Panc1 (cell line): ENCODE results near the gene MTARC2. TPM values are rescaled to one million over a fixed set of nuclear protein-coding genes. Genes with fewer than 3 reads are reported as not detected.

ENCODE experiments used
- ATAC-seq: fragments of 200-7000 bp; cut with Tn5 transposase; 2 replicates; pipeline ENCODE4 v1.9.1; 2020; ENCODE audit warnings: mild to moderate bottlenecking, moderate library complexity
- BruUV-seq: library from RNA; stranded (reverse); fragments of 400-500 nt; replicated peaks from 2 replicates; lab custom pipeline; 2021; lab: Mats Ljungman, UMichigan
- CTCF ChIA-PET: fragments of 300-600 bp; sonication (Branson Sonifier 250); formaldehyde crosslinking; loops from one replicate; lab custom pipeline; 2022; ENCODE audit warnings: antibody characterized with exemption; lab: Charles Lee
- POLR2A ChIA-PET: fragments of 300-600 bp; sonication (Branson Sonifier 250); formaldehyde crosslinking; loops from one replicate; lab custom pipeline; 2022; ENCODE audit warnings: antibody characterized with exemption; lab: Charles Lee
- DNase-seq: peaks from one replicate; pipeline ENCODE4 v3.0.0-alpha.2; 2010; ENCODE audit warnings: low read depth, low spot score
- H3K27ac ChIP-seq: 2 replicates; pipeline ENCODE4 v1.5.1; 2011; ENCODE audit warnings: mild to moderate bottlenecking, low read length, inconsistent platforms
- H3K27me3 ChIP-seq: fragments of 200-500 bp; sonication (Bioruptor generic); 2 replicates; pipeline ENCODE4 v1.6.0; 2014; ENCODE audit warnings: low read length, inconsistent platforms; ENCODE audit not compliant: control insufficient read depth, insufficient read depth
- H3K36me3 ChIP-seq: fragments of 200-500 bp; sonication (Bioruptor generic); 2 replicates; pipeline ENCODE4 v1.5.1; 2014; ENCODE audit warnings: inconsistent platforms, mild to moderate bottlenecking, low read length, moderate library complexity; ENCODE audit not compliant: control insufficient read depth, insufficient read depth
- H3K4me1 ChIP-seq: 2 replicates; pipeline ENCODE4 v1.5.1; 2011; ENCODE audit warnings: inconsistent platforms, mild to moderate bottlenecking, low read length, moderate library complexity; ENCODE audit not compliant: control insufficient read depth, insufficient read depth
- H3K4me3 ChIP-seq, 2 experiments: 2 replicates each; pipeline ENCODE4 v1.5.1; 2011 to 2012; ENCODE audit warnings: low read depth in 2 of 2, low read length in 2 of 2, mild to moderate bottlenecking in 2 of 2, inconsistent platforms in 1 of 2, moderate library complexity in 1 of 2
- H3K9me3 ChIP-seq: fragments of 200-500 bp; sonication (Bioruptor generic); 2 replicates; pipeline ENCODE4 v1.5.1; 2014; ENCODE audit warnings: low read depth, mild to moderate bottlenecking, inconsistent platforms, low read length, moderate library complexity; ENCODE audit not compliant: control insufficient read depth, insufficient read depth
- CTCF ChIP-seq: fragments of 450-650 bp; IDR thresholded peaks from 2 replicates; pipeline ENCODE4 v1.5.1; 2017; ENCODE audit warnings: mild to moderate bottlenecking
- POLR2AphosphoS5 ChIP-seq: IDR thresholded peaks from 2 replicates; pipeline ENCODE4 v1.6.1; 2012; ENCODE audit warnings: mild to moderate bottlenecking, low read depth, low read length, moderate library complexity
- SIN3A ChIP-seq: IDR thresholded peaks from 2 replicates; pipeline ENCODE4 v1.6.1; 2012; ENCODE audit warnings: low read depth, mild to moderate bottlenecking, low read length, moderate library complexity, borderline replicate concordance; ENCODE audit not compliant: insufficient read depth
- TCF7L2 ChIP-seq: IDR thresholded peaks from 2 replicates; pipeline ENCODE4 v1.6.1; 2011; ENCODE audit warnings: mild to moderate bottlenecking, low read depth, low read length, inconsistent platforms
- in situ Hi-C: cut with HindIII; loops from 2 replicates; pipeline ENCODE4 v1.10.0; 2016; ENCODE audit warnings: low sequenced_read_pairs, low pct_unique_long_range_greater_than_20kb
- intact Hi-C: fragments of 100-400 bp; cut with micrococcal nuclease; formaldehyde crosslinking; loops from one replicate; pipeline ENCODE4 v1.10.0; 2022; ENCODE audit not compliant: unreplicated experiment
- total RNA-seq: library from RNA; stranded (reverse); gene quantifications from one replicate; pipeline ENCODE4 v1.2.1, GENCODE V29; 2021; ENCODE audit not compliant: unreplicated experiment
- TF ChIP-seq, protein P1 (sequence below), 2 experiments: IDR thresholded peaks; 2 replicates each; pipeline ENCODE4 v1.6.1; 2011 to 2012; ENCODE audit warnings: low read depth in 2 of 2, control low read depth in 1 of 2, low read length in 1 of 2, mild to moderate bottlenecking in 1 of 2, moderate library complexity in 1 of 2; ENCODE audit not compliant: insufficient read depth in 1 of 2

MTARC2 gene
- total RNA-seq, 1 experiment from 2014 or later: 10.1 TPM

DNA sequence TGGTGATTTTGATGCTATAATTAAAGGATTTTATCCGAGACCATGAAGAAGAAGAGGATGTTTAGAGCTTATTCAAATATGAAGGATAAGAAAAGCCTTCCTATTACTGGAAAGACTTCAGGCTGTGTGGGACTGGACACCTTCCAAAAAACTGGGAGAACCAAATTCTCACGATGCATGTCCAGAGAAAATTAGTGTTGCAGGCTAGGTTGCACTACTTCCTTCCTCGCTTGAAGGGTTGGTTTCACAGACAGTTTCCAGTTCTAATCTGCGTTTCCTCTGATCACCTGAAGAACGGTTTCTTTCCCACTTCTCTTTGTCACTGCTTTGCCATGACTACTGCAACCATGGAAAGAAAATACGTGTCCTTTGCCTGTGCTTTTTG lies 2.0 kb downstream of the MTARC2 start:
- Histone ChIP-seq H3K27me3 (no peaks in the 10 kb centered on the region), H3K9me3 (no peaks in the 10 kb centered on the region), H3K36me3 (no peaks in the 10 kb centered on the region; the same call in 1 of the 2 replicates), H3K4me3 (no peak overlapping the region), H3K4me1 (peaks cover 7% of the 10 kb centered on the region), H3K27ac (no peak overlapping the region)
- POLR2A ChIA-PET: no interaction called here
- no TSS peak for BruUV-seq
- DNase-seq (no peak), ATAC-seq (no peak)
- intact Hi-C loops (no loop called here), in situ Hi-C loops (no loop called here)
- CTCF ChIA-PET: no interaction called here
- TF ChIP-seq TCF7L2 (no peak), POLR2AphosphoS5 (no peak), CTCF (no peak), SIN3A (no peak)
- TF ChIP-seq, protein P1, sequence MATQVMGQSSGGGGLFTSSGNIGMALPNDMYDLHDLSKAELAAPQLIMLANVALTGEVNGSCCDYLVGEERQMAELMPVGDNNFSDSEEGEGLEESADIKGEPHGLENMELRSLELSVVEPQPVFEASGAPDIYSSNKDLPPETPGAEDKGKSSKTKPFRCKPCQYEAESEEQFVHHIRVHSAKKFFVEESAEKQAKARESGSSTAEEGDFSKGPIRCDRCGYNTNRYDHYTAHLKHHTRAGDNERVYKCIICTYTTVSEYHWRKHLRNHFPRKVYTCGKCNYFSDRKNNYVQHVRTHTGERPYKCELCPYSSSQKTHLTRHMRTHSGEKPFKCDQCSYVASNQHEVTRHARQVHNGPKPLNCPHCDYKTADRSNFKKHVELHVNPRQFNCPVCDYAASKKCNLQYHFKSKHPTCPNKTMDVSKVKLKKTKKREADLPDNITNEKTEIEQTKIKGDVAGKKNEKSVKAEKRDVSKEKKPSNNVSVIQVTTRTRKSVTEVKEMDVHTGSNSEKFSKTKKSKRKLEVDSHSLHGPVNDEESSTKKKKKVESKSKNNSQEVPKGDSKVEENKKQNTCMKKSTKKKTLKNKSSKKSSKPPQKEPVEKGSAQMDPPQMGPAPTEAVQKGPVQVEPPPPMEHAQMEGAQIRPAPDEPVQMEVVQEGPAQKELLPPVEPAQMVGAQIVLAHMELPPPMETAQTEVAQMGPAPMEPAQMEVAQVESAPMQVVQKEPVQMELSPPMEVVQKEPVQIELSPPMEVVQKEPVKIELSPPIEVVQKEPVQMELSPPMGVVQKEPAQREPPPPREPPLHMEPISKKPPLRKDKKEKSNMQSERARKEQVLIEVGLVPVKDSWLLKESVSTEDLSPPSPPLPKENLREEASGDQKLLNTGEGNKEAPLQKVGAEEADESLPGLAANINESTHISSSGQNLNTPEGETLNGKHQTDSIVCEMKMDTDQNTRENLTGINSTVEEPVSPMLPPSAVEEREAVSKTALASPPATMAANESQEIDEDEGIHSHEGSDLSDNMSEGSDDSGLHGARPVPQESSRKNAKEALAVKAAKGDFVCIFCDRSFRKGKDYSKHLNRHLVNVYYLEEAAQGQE (IDR thresholded peaks at IDR 0.05; ENCODE audit: insufficient read depth in 1 of 2, low read depth in 2 of 2, low read length in 1 of 2): no peak

- in situ Hi-C loops (no loop called here), intact Hi-C loops (no loop called here)
- CTCF ChIA-PET: no interaction called here
- no peaks in the 10 kb centered on the region for H3K9me3 ChIP-seq
- ATAC-seq: no peak
- POLR2A ChIA-PET: interaction anchor here (0.6 kb wide), 1 partner anchor 659 kb away, joined by 3 read pairs; no protein-coding TSS in a partner anchor
- H3K4me1 ChIP-seq: peaks cover 7% of the 10 kb centered on the region
- no peaks in the 10 kb centered on the region for H3K27me3 ChIP-seq
- no peak overlapping the region for H3K27ac ChIP-seq
- TF ChIP-seq, protein P1 (IDR thresholded peaks at IDR 0.05; ENCODE audit: insufficient read depth in 1 of 2, low read depth in 2 of 2, low read length in 1 of 2): no peak
- TF ChIP-seq SIN3A (no peak), TCF7L2 (no peak), POLR2AphosphoS5 (no peak), CTCF (no peak)
- BruUV-seq: no TSS peak
- no peaks in the 10 kb centered on the region; the same call in 1 of the 2 replicates for H3K36me3 ChIP-seq
- no peak for DNase-seq
- H3K4me3 ChIP-seq: no peak overlapping the region
Observed at GRCh38 chr1:220751111-220751510, 3.0 kb downstream of the MTARC2 start.
